ENCODE measurements around the gene ABCA12. TPM values are rescaled to one million over a fixed set of nuclear protein-coding genes. Genes with fewer than 3 reads are reported as not detected.

Gene ABCA12
- total and polyA plus RNA-seq, 9 of the 15 experiments (the other 6 are each of a cell fraction or from before 2014, with no cell fraction given): 0.02 to 0.03 TPM; not detected in 7

- Histone ChIP-seq H3K9ac (ENCODE audit: insufficient read depth in 1 of 2, low read depth in 2 of 2, low read length in 2 of 2) (no peak overlapping the region), H3K27ac (ENCODE audit: extremely low read depth, low read depth, low read length) (no peak overlapping the region), H3K4me1 (replicated peaks in 1 of 2; ENCODE audit: control insufficient read depth in 2 of 2, insufficient read depth in 2 of 2, low read length in 2 of 2) (no peaks in the 10 kb centered on the region), H3K4me3 (no peak overlapping the region), H3K9me1 (ENCODE audit: control insufficient read depth, insufficient read depth, low read length) (no peaks in the 10 kb centered on the region), H3K9me3 (replicated peaks; ENCODE audit: control insufficient read depth, insufficient read depth, low read depth, low read length) (no peaks in the 10 kb centered on the region), H3K36me3 (ENCODE audit: control insufficient read depth, insufficient read depth, low read length) (no peaks in the 10 kb centered on the region), H3K27me3 (ENCODE audit: control insufficient read depth in 2 of 2, insufficient read depth in 2 of 2, low read length in 2 of 2) (no peaks in the 10 kb centered on the region), H3K4me2 (ENCODE audit: insufficient read depth, low read length) (no peak overlapping the region), H3K79me2 (ENCODE audit: control insufficient read depth, insufficient read depth, low read length) (no peaks in the 10 kb centered on the region), H4K20me1 (replicated peaks; ENCODE audit: control insufficient read depth, insufficient read depth, low read length) (no peaks in the 10 kb centered on the region), H2AFZ (ENCODE audit: low read depth, low read length) (no peak overlapping the region)
- FAIRE-seq (no peak), DNase-seq (ENCODE audit: extremely low read depth in 1 of 4, low spot score in 3 of 4) (no peak), ATAC-seq (no peak)
- TF ChIP-seq RNF2 (IDR thresholded peaks at IDR 0.05): no peak
- TF ChIP-seq NUFIP1 (IDR thresholded peaks at IDR 0.05; ENCODE audit: partially characterized antibody): no peak
- TF ChIP-seq, protein P1, sequence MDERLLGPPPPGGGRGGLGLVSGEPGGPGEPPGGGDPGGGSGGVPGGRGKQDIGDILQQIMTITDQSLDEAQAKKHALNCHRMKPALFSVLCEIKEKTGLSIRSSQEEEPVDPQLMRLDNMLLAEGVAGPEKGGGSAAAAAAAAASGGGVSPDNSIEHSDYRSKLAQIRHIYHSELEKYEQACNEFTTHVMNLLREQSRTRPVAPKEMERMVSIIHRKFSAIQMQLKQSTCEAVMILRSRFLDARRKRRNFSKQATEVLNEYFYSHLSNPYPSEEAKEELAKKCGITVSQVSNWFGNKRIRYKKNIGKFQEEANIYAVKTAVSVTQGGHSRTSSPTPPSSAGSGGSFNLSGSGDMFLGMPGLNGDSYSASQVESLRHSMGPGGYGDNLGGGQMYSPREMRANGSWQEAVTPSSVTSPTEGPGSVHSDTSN (CRISPR knock-in tag; IDR thresholded peaks at IDR 0.05; ENCODE audit: low read depth): no peak
- TF ChIP-seq, protein P1 (tag; conservative IDR thresholded peaks at IDR 0.05; ENCODE audit: low read depth): peak; percentile 52
- no peak for TF ChIP-seq SNIP1 (IDR thresholded peaks at IDR 0.05; ENCODE audit: low read depth)
- peak; percentile 24 for TF ChIP-seq MEIS2 (IDR thresholded peaks at IDR 0.05; ENCODE audit: partially characterized antibody)
- TF ChIP-seq KLF10 (CRISPR knock-in tag; IDR thresholded peaks at IDR 0.05): no peak
- no TSS peak for BruUV-seq (replicated peaks)
- intact Hi-C loops (cut with micrococcal nuclease) (no loop called here), in situ Hi-C loops (cut with MboI) (no loop called here)
- WGBS (ENCODE audit: insufficient coverage, low coverage, missing lambda C conversion rate): 2% methylated on average over 4 of the region's 4 CpGs
- POLR2A ChIA-PET: no interaction called here
- CTCF ChIA-PET (ENCODE audit: low intra/inter-chr PET ratio): no interaction called here
Observed at GRCh38 chr2:215080545-215080944, 57.9 kb downstream of the ABCA12 start.
